SK-N-MC (cell line): ENCODE data around the gene HIGD2B.
"Not testable (repeated sequence)": the region's sequence is repeated elsewhere in the genome, so short reads cannot be mapped to it uniquely, and the experiment has no call there.

Experiments used
- EZH2 ChIP-seq: fragments of 200-600 bp; sonication (generic); IDR thresholded peaks from one replicate; pipeline ENCODE4 v1.6.1; 2017; ENCODE audit warnings: antibody characterized with exemption
- POLR2AphosphoS5 ChIP-seq: IDR thresholded peaks from 2 replicates; pipeline ENCODE4 v1.6.1; 2012; ENCODE audit warnings: mild to moderate bottlenecking, low read depth, low read length, borderline replicate concordance

DNA sequence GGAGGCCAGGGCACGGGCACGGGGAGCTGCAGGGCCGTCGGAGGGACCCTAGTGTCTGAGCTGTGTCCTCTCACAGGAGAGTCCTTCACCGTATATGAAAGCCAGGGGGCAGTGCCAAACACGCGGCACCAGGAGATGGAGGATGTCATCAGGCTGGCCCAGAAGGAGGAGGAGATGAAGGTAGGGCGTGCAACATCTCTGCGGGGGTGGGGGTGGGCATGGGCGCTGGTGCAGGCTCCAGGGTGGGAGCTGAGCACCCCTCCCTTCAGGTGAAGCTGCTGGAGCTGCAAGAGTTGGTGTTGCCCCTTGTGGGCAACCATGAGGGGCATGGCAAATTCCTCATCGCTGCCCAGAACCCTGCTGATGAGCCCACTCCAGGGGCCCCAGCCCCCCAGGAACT, 20.3 kb downstream of the HIGD2B start:
- TF ChIP-seq EZH2, POLR2AphosphoS5: not testable (repeated sequence)
